SHP77 (cell line): Measurements from ENCODE around the gene PHACTR4.
"Not testable (repeated sequence)": the region's sequence is repeated elsewhere in the genome, so short reads cannot be mapped to it uniquely, and the experiment has no call there.

Experiments
- DNase-seq, 2 experiments: peaks; one replicate each; lab custom pipeline; 2025; lab: John Stamatoyannopoulos, UW

PHACTR4 gene

DNA sequence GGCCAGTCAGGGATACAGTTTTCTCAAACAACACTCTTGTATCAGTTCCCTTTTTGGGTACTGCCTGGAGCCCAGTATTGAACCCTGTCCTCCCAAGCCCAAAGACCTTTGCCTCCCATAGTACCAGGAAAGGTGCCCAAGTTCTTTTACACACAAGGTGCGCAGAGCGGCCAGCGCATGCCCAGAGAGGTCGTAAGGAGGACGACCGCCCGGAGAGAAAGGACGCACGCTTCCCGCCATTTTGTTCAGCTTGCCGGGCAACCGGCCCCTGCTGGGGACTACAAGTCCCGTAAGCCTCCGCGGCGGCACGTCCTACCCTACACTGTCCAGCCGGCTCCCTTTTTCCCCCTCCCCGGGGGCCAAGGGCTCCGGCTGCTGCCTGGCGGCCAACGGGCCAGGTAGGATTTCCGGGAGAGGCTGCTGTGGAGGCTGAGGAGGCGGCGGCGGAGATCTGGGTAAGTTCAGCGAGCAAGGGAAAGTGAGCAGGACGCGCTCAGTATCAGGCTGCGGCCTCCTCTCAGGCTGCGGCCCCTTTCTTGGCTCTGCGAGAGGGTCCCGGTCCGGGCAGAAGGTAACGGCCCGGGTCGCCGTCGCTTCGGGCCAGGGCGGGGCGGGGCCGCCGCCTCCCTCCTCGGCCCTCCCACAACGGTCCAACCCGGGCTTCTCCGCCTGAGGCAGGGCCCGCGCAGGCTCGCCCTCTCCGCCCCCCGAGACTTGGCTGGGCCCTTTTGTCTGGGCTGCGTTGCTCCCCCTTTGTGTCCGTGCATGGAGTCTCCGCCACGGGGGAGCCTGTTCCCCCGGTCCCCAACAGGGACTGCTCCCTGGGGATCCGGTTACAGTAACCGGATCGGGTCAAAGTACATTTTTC is at the start of gene PHACTR4:
Gene PHACTR4 (plus strand): TSS at position 370 of the 868 bp plus-strand sequence. CDS start 37,708 bp downstream, outside the sequence.
- DNase-seq: peak; percentile 90 to 96

DNA sequence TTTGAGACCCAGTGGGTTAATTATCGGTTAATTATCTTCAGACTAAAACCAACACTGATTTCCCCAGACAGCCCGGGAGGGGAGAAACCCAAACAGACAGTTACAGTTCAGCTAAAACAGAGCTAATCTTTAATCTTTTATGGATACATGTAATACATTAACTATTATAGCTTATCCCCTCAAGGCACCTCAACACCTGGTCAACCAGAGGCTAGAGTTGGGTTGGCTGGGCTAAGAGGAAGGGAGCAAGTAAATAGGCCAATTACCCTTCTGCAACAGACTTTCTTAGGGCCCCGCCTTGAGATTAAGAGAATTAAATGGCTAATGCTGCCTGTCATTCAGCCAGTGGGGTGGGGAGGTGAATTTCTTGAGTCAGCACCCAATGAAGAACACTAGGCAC is 47.3 kb upstream of the PHACTR4 start:
- no peak for DNase-seq

GRCh38 chr1:28323720-28324119 is 45.8 kb upstream of the PHACTR4 start:
- no peak for DNase-seq

- no peak for DNase-seq
Observed at GRCh38 chr1:28326515-28326914, 43.0 kb upstream of the PHACTR4 start.

DNA sequence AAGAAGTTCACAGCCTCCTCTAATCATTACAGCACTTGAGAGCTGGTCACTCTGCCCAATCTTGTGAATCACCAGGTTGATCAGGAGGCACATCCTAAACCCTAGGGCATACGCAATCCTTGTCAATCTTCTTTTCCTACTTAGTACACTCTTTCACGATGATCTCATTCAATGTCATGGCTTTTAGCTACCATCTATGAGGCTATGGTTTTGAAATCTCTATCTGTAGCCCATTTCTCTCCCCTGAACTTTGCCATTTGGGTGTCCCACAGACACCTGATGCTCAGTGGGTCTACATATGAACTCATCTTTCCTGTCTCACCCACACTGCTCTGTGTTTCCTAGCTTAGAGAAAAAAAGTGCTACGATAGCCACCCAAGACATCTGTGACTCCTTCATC is 42.6 kb upstream of the PHACTR4 start:
- DNase-seq: no peak

- not testable (repeated sequence) for DNase-seq
Observed at GRCh38 chr1:28327431-28327830, 42.1 kb upstream of the PHACTR4 start.

- no peak for DNase-seq
Observed at GRCh38 chr1:28328228-28328648, 41.3 kb upstream of the PHACTR4 start.

DNA sequence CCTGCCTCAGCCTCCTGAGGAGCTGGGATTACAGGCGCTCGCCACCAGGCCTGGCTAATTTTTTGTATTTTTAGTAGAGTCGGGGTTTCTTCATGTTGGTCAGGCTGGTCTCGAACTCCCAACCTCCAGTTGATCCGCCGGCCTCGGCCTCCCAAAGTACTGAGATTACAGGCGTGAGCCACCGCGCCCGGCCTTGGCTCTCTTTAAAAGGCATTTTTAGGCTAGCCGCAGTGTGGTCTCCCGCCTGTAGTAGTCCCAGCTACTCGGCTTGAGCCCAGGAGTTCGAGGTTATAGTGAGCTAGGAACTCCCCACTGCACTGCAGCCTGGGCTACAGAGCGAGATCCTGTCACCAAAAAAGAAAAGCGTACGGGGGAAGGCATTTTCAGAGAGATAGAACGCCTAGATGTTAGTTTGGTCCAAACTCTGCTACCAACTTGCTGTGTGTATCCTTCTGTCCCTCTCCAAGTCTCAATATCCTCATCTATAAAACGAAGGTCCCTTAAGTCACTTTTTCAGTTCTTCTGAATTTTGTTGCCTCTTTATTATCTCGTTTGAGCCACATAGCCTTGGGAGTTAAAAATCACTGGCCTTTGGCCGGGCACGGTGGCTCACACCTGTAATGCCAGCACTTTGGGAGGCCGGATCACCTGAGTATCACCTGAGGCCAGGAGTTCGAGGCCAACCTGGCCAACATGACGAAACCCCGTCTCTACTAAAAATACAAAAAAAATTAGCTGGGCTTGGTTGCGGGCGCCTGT is 40.0 kb upstream of the PHACTR4 start:
- peak in 1 of 2 experiments; percentile 16 for DNase-seq

- no peak for DNase-seq
Observed at GRCh38 chr1:28338897-28339296, 30.6 kb upstream of the PHACTR4 start.

- DNase-seq: no peak
Observed at GRCh38 chr1:28339551-28339950, 30.0 kb upstream of the PHACTR4 start.

DNA sequence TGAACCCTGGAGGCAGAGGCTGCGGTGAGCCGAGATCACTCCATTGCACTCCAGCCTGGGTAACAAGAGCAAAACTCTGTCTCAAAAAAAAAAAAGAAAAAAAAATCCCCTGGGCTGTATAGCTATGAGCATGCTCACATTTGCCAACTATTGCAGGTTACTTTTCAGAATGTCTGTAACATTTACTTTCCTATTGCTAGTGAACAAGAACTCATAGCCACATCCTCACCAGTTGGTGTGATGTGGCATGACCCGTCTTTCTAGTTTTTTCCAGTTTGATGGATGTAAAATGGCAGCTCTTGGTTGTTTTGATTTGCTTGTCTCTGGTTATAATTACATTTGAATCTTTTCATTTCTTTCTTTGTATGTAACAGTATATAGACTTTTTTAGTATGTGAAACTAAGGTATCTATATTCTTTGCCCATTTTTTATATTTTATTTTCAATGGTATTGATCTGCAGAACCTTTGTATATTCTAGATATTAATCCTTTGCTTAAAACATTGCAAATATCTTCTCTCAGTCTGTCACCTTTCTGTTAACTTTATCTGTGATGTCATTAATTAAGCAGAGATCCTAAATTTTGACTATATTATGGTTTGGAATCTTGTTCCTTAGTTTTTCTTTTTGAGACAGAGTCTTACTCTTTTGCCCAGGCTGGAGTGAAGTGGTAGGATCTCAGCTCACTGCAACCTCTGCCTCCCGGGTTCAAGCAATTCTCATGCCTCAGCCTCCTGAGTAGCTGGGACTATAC is 29.1 kb upstream of the PHACTR4 start:
- no peak for DNase-seq

DNA sequence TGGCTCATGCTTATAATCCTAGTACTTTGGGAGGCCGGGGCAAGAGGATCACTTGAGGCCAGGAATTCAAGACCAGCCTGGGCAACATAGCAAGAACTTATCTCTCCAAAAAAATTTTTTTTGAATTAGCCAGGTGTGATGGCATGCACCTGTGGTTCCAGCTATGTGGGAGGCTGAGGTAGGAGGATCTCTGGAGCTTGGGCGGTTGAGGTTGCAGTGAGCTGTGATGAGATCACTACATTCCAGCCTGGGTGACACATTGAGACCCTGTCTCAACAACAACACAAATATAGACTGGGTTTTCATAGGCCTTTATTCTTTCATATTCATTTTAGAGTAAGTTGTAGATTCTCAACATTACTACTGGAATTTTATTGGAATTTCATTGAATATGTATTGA is 27.9 kb upstream of the PHACTR4 start:
- no peak for DNase-seq

- DNase-seq: no peak
Observed at GRCh38 chr1:28343405-28343804, 26.1 kb upstream of the PHACTR4 start.

GRCh38 chr1:28353248-28353810 is 16.2 kb upstream of the PHACTR4 start:
- not testable (repeated sequence) for DNase-seq

DNA sequence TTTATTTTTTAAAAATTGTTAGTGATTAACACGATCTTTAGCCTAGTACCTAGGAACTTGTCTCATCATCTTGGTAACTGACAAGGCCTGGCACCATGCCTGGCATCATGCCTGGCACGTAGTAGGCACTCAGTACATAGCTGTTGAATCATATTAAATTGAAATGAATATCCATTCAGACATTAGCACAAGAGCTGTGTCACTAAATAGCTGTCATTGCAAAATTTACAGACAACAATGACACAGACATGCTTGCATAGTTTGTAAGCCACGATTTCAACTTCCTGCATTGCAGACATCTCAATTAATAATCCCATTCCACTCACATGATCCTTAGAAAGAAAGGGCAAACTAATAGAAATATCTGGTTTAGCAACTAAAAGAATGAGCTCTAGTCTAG is 15.4 kb upstream of the PHACTR4 start:
- DNase-seq: no peak

GRCh38 chr1:28358716-28359115 is 10.8 kb upstream of the PHACTR4 start:
- no peak for DNase-seq

DNA sequence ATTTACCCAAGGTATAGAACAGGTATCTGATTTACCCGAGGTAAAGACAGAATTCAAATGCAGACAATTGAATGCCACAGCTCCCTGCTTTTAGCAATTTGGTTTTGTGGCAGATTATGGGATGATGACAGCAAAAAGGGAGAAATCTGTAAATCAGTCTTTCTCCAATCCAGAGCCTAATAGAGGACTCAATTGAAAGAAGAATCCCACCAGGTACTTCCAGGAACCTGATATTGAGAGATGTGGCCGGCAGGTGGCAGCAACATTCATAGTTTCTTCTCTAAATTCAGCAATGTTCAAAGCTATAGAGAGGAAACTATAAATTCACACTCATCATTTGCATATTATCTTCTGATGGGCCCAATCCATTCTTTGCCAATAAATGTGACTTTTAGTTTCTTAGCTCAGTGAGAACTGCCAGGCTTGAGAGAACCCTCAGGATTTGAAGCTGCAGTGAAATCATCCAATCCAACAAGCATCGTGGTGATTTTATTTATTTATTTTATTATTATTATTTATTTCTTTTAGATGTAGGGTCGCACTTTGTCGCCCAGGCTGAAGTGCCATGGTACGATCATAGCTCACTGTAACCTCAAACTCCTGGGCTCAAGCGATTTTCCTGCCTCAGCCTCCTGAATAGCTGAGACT is 9.8 kb upstream of the PHACTR4 start:
- DNase-seq: peak; percentile 16 to 77

DNA sequence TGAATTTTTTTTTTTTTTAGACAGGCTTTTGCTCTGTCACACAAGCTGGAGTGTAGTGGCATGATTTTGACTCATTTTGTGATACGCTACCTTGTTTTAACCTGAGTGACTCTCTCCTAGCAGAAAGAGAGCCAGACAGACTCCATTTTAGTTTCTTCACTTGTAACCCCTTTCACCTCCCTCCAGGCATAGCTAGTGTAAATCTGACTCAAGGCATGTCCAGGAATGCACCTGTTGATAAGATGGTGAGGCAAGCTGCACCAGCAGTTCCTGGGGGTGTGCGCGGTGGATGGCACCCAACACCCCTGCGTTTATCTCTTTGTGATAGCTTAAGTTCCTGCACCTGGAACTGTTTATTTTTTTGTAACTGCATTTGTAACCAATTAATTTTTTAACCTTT is 4.7 kb upstream of the PHACTR4 start:
- no peak for DNase-seq

- DNase-seq: no peak
Observed at GRCh38 chr1:28365864-28366263, 3.7 kb upstream of the PHACTR4 start.

DNA sequence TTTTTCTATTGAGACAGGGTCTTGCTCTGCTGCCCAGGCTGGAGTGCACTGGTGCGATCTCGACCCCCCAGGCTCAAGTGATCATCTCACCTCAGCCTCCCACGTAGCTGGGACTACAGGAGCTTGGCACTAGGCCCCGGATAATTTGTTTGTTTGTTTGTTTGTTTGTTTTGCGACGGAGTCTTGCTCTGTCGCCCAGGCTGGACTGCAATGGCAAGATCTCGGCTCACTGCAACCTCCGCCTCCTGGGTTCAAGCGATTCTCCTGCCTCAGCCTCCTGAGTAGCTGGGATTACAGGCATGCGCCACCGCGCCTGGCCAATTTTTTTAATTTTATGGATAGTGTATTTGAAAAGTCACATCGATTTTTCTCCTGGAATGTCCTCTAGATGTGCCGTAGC is 932 bp upstream of the PHACTR4 start:
- not testable (repeated sequence) for DNase-seq

- peak; percentile 16 to 23 for DNase-seq
Observed at GRCh38 chr1:28370239-28371009, 884 bp downstream of the PHACTR4 start.
